Endothelial cell of umbilical vein (primary cell): ENCODE results near the gene GPHB5. TPM values are rescaled to one million over a fixed set of nuclear protein-coding genes. Genes with fewer than 3 reads are reported as not detected.

Source experiments
- BruUV-seq: library from RNA; stranded (reverse); fragments of 400-500 nt; replicated peaks from 2 replicates; lab custom pipeline; 2021; lab: Mats Ljungman, UMichigan
- CTCF ChIA-PET: fragments of 300-600, 350-600 bp; sonication (Branson Sonifier 250); formaldehyde crosslinking; loops from one replicate; lab custom pipeline; 2021; ENCODE audit warnings: antibody characterized with exemption, inconsistent platforms; lab: Charles Lee
- POLR2A ChIA-PET: fragments of 300-600, 350-600 bp; sonication (Branson Sonifier 250); formaldehyde crosslinking; loops from one replicate; lab custom pipeline; 2021; ENCODE audit warnings: antibody characterized with exemption, inconsistent platforms; lab: Charles Lee
- DNase-seq: peaks from one replicate; pipeline ENCODE4 v3.0.0-alpha.2; 2011; ENCODE audit warnings: low read depth, low spot score
- FAIRE-seq: peaks from 2 replicates; lab custom pipeline; 2011; peaks lifted over from hg19 to GRCh38; lab: Jason Lieb, UNC
- H2AFZ ChIP-seq: 2 replicates; pipeline ENCODE4 v1.6.0; 2012; ENCODE audit warnings: low read depth, low read length, control low read depth, inconsistent platforms
- H3K27ac ChIP-seq: 2 replicates; pipeline ENCODE4 v1.5.1; 2011; ENCODE audit warnings: low read depth, mild to moderate bottlenecking, control low read depth, low read length, moderate library complexity; ENCODE audit not compliant: insufficient read depth
- H3K27me3 ChIP-seq, 2 experiments: 2 replicates each; pipeline versions ENCODE4 v1.6.0 to v1.6.1; 2011; ENCODE audit warnings: low read length in 2 of 2, mixed read lengths in 1 of 2; ENCODE audit not compliant: control insufficient read depth in 2 of 2, insufficient read depth in 2 of 2
- H3K36me3 ChIP-seq, 2 experiments: 2 replicates in 1 of 2; 3 replicates in 1 of 2; pipeline ENCODE4 v1.5.1; 2011; ENCODE audit warnings: low read length in 2 of 2, mild to moderate bottlenecking in 1 of 2, moderate library complexity in 1 of 2; ENCODE audit not compliant: control insufficient read depth in 2 of 2, insufficient read depth in 2 of 2; ENCODE audit errors: extremely low read depth in 1 of 2
- H3K4me1 ChIP-seq: 3 replicates; pipeline ENCODE4 v1.5.1; 2011; ENCODE audit warnings: mild to moderate bottlenecking, low read length; ENCODE audit not compliant: control insufficient read depth, insufficient read depth; ENCODE audit errors: extremely low read depth
- H3K4me2 ChIP-seq: 2 replicates; pipeline ENCODE4 v1.6.1; 2011; ENCODE audit warnings: low read length, control low read depth, mixed read lengths; ENCODE audit not compliant: insufficient read depth
- H3K4me3 ChIP-seq, 3 experiments: fragments of 200-600 bp in 1 of 3; sonication (generic), shearing (Covaris generic) in 1 of 3; replicated peaks in 1 of 3; 2 replicates each; pipeline ENCODE4 v1.5.1; 2011 to 2016; ENCODE audit warnings: control low read depth in 3 of 3, low read length in 3 of 3, mild to moderate bottlenecking in 2 of 3, inconsistent platforms in 1 of 3, low read depth in 1 of 3, moderate library complexity in 1 of 3; ENCODE audit not compliant: insufficient read depth in 1 of 3
- H3K79me2 ChIP-seq: 2 replicates; pipeline ENCODE4 v1.6.0; 2012; ENCODE audit warnings: low read length, inconsistent platforms; ENCODE audit not compliant: control insufficient read depth, insufficient read depth
- H3K9ac ChIP-seq: replicated peaks from 2 replicates; pipeline ENCODE3; 2011; ENCODE audit warnings: low read length, control low read depth; ENCODE audit not compliant: insufficient read depth; ENCODE audit errors: extremely low read depth
- H3K9me1 ChIP-seq: replicated peaks from 3 replicates; pipeline ENCODE4 v1.6.0; 2011; ENCODE audit warnings: mild to moderate bottlenecking, low read length; ENCODE audit not compliant: control insufficient read depth, insufficient read depth; ENCODE audit errors: extremely low read depth
- H3K9me3 ChIP-seq: replicated peaks from 2 replicates; pipeline ENCODE4 v1.5.1; 2012; ENCODE audit warnings: low read length, inconsistent platforms; ENCODE audit not compliant: control insufficient read depth, insufficient read depth
- H4K20me1 ChIP-seq: replicated peaks from 2 replicates; pipeline ENCODE3; 2011; ENCODE audit warnings: mild to moderate bottlenecking, low read length; ENCODE audit not compliant: control insufficient read depth, insufficient read depth; ENCODE audit errors: extremely low read depth
- EZH2 ChIP-seq: IDR thresholded peaks from 2 replicates; pipeline ENCODE4 v1.6.1; 2012; ENCODE audit warnings: borderline replicate concordance, low read depth, mild to moderate bottlenecking, moderate library complexity, low read length, inconsistent platforms; ENCODE audit not compliant: severe bottlenecking
- FOS ChIP-seq: IDR thresholded peaks from 2 replicates; pipeline ENCODE4 v1.6.1; 2011; ENCODE audit warnings: mild to moderate bottlenecking, low read length, moderate library complexity, borderline replicate concordance; ENCODE audit not compliant: insufficient read depth
- GATA2 ChIP-seq: IDR thresholded peaks from 2 replicates; pipeline ENCODE4 v1.7.0; 2011; ENCODE audit warnings: low read depth, mild to moderate bottlenecking, moderate library complexity, mixed read lengths, low read length; ENCODE audit not compliant: insufficient read length, insufficient read depth
- JUN ChIP-seq: IDR thresholded peaks from 2 replicates; pipeline ENCODE4 v1.6.1; 2011; ENCODE audit warnings: borderline replicate concordance, low read depth; ENCODE audit not compliant: insufficient read length, insufficient read depth
- MAX ChIP-seq: IDR thresholded peaks from 2 replicates; pipeline ENCODE4 v1.6.1; 2011; ENCODE audit not compliant: insufficient read depth, insufficient read length
- MYC ChIP-seq: IDR thresholded peaks from one replicate; pipeline ENCODE4 v1.6.1; 2011; ENCODE audit warnings: mild to moderate bottlenecking, low read depth, low read length
- POLR2A ChIP-seq: IDR thresholded peaks from 2 replicates; pipeline ENCODE4 v1.6.1; 2012; ENCODE audit warnings: low read depth, mild to moderate bottlenecking, control low read depth, low read length
- POLR2AphosphoS5 ChIP-seq: IDR thresholded peaks from 2 replicates; pipeline ENCODE4 v1.6.1; 2012; ENCODE audit warnings: low read depth, mild to moderate bottlenecking, control low read depth, low read length, moderate library complexity; ENCODE audit not compliant: insufficient read depth
- dilution Hi-C: fragments of 300-500 bp; cut with MboI; formaldehyde crosslinking; loops from one replicate; pipeline ENCODE4 v1.15.0; 2019; ENCODE audit warnings: low sequenced_read_pairs; ENCODE audit not compliant: extremely low pct_ligation_motif_present
- intact Hi-C: fragments of 100-400 bp; cut with micrococcal nuclease; formaldehyde crosslinking; loops from one replicate; pipeline ENCODE4 v1.10.0; 2022
- polyA plus RNA-seq, 4 experiments: library from polyadenylated mRNA; depleted of rRNA in 3 of 4; stranded (reverse) in 3 of 4; unstranded in 1 of 4; fragments of >200 nt; gene quantifications; 2 replicates each; pipeline versions ENCODE4 v1.2.1 to v1.2.3, GENCODE V29; 2011 to 2012; ENCODE audit warnings: missing spikeins in 1 of 4
- total RNA-seq: library from RNA; stranded (reverse); gene quantifications from 2 replicates; pipeline ENCODE4 v1.2.3, GENCODE V29; 2021
- TF ChIP-seq, protein P1 (sequence below), 2 donors: IDR thresholded peaks; 1 replicate in 1 of 2; 2 replicates in 1 of 2; pipeline ENCODE4 v1.5.1; 2011; ENCODE audit warnings: low read length in 2 of 2, mild to moderate bottlenecking in 2 of 2, moderate library complexity in 2 of 2, control low read depth in 1 of 2, inconsistent platforms in 1 of 2, low read depth in 1 of 2; ENCODE audit not compliant: insufficient read depth in 1 of 2; ENCODE audit errors: extremely low read depth in 1 of 2

The GPHB5 gene
- total and polyA plus RNA-seq, 2 donors (not counting 3 experiments of a cell fraction or from before 2014, with no cell fraction given): not detected

DNA sequence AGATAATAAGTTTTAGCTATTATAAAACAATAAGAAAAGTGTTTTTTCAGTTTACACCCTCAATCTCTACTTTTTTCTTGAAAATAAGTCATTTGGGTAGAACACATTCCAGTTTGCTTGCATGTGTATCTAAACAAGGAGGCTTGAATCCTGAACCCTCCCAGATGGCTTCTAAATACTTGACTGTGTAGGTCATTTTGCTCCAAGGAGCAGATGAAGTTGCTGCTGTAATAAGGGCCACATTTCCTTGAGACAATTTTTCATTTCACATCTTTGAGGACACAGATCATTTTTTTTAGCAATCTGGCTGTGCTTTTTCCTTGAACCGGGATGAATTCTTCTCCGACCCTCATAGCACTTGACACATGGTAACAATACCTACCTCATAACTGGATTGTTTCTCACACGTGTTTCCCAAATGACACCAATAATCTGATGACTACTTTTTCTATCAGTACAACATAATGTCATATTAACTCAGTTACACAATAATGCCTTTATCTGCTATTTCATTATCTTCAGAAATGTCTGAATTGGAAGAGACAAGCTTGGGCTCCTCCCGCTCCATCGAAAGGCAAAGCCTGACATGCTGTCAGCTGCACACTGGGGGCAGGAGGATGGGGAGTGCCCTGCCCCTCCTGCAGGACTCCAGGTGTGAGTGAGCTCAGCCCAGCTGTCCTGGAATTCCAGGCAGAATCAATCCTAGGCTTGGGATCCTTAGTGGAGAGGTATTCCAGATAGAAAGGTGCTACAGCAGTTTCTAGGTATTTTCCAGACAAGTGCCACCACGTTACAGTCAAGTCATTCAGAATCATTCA is 30.9 kb downstream of the GPHB5 start:
- no peak for DNase-seq
- CTCF ChIA-PET: interaction anchor here (1.0 kb wide), 2 partner anchors 113 to 1016 kb away, joined by 3 read pairs; no protein-coding TSS in a partner anchor
- H2AFZ ChIP-seq: no peak overlapping the region

GRCh38 chr14:63286071-63286470 is 32.7 kb downstream of the GPHB5 start:
- no peak for TF ChIP-seq FOS
- no peak for TF ChIP-seq POLR2A
- no peak for TF ChIP-seq EZH2
- no peak for TF ChIP-seq MYC
- TF ChIP-seq, protein P1, sequence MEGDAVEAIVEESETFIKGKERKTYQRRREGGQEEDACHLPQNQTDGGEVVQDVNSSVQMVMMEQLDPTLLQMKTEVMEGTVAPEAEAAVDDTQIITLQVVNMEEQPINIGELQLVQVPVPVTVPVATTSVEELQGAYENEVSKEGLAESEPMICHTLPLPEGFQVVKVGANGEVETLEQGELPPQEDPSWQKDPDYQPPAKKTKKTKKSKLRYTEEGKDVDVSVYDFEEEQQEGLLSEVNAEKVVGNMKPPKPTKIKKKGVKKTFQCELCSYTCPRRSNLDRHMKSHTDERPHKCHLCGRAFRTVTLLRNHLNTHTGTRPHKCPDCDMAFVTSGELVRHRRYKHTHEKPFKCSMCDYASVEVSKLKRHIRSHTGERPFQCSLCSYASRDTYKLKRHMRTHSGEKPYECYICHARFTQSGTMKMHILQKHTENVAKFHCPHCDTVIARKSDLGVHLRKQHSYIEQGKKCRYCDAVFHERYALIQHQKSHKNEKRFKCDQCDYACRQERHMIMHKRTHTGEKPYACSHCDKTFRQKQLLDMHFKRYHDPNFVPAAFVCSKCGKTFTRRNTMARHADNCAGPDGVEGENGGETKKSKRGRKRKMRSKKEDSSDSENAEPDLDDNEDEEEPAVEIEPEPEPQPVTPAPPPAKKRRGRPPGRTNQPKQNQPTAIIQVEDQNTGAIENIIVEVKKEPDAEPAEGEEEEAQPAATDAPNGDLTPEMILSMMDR (IDR thresholded peaks at IDR 0.05; ENCODE audit: extremely low read depth in 1 of 2, insufficient read depth in 1 of 2, low read depth in 1 of 2, low read length in 2 of 2): no peak
- no peak for TF ChIP-seq GATA2
- no peak for TF ChIP-seq MAX
- TF ChIP-seq JUN: no peak
- no peak for TF ChIP-seq POLR2AphosphoS5
- no peak overlapping the region for H3K27ac ChIP-seq
- DNase-seq: no peak
- H2AFZ ChIP-seq: no peak overlapping the region
- no peaks in the 10 kb centered on the region for H3K27me3 ChIP-seq
- no peak overlapping the region for H3K4me3 ChIP-seq
- dilution Hi-C loops: no loop called here
- H3K9me3 ChIP-seq: no peaks in the 10 kb centered on the region
- no peaks in the 10 kb centered on the region for H3K4me1 ChIP-seq
- no peak overlapping the region for H3K9ac ChIP-seq
- no peaks in the 10 kb centered on the region for H4K20me1 ChIP-seq
- no peaks in the 10 kb centered on the region for H3K79me2 ChIP-seq
- BruUV-seq: no TSS peak
- no peaks in the 10 kb centered on the region for H3K9me1 ChIP-seq
- H3K36me3 ChIP-seq: peaks cover 38 to 61% of the 10 kb centered on the region in 2 experiments
- ChIA-PET POLR2A (no interaction called here), CTCF (no interaction called here)
- FAIRE-seq: no peak
- intact Hi-C loops: no loop called here
- H3K4me2 ChIP-seq: no peak overlapping the region

More for the DNA sequence above, 30.9 kb downstream of the GPHB5 start:
- intact Hi-C loops: no loop called here
- Histone ChIP-seq H3K79me2 (no peaks in the 10 kb centered on the region), H4K20me1 (no peaks in the 10 kb centered on the region), H3K4me1 (no peaks in the 10 kb centered on the region), H3K27me3 (no peaks in the 10 kb centered on the region), H3K4me3 (no peak overlapping the region), H3K4me2 (no peak overlapping the region), H3K27ac (no peak overlapping the region), H3K36me3 (peaks cover 50 to 63% of the 10 kb centered on the region in 2 experiments), H3K9me1 (no peaks in the 10 kb centered on the region), H3K9ac (no peak overlapping the region), H3K9me3 (no peaks in the 10 kb centered on the region)
- BruUV-seq: no TSS peak
- POLR2A ChIA-PET: no interaction called here
- no peak for FAIRE-seq
- no peak for TF ChIP-seq POLR2A
- dilution Hi-C loops: no loop called here
